Activated T-cell treated with anti-CD3 and anti-CD28 coated beads, Interleukin-2, amount 50 U/mL, for 48 hours (primary cell): ENCODE results near the gene DYDC2.
"Not testable (repeated sequence)": the region's sequence is repeated elsewhere in the genome, so short reads cannot be mapped to it uniquely, and the experiment has no call there.

Experiments
- DNase-seq, 2 experiments: peaks; one replicate each; pipeline ENCODE4 v3.0.0-alpha.2; 2020

DYDC2 gene

DNA sequence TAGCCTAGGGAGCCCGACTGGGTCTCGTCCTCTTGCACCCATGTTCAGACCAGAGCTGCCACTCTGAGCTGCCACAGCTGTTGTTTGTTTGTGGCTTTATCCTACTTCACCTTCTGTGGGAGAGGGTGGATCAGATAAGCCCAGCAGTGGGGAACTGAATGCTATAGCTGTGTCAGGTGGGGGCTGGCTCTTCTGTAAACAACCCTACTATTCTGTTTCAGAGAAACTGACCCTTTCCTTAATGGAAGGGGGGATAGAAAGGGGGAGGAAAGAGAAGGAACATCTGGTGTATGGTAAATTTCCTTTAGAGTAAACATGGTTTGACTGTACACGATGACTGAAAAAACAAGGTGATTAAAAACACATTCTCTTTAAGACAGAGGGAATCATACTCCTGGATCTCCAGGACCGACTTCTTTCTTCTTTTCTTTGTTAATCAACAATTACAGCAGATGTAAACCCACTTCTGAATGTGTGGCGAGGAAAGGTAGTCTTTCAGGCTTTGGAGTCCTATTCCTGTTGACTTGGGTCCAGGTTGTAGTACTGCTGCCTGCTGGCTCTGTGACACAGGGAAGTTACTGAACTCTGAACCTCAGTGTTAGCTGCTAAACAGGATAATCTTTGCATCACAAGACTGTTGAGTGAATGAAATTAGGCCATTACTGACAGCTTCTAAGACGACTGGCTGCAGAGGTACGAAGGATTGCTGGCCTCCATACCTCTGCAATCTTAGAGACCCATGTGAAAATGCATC, 57.7 kb downstream of the DYDC2 start:
- DNase-seq, result no peak

DNA sequence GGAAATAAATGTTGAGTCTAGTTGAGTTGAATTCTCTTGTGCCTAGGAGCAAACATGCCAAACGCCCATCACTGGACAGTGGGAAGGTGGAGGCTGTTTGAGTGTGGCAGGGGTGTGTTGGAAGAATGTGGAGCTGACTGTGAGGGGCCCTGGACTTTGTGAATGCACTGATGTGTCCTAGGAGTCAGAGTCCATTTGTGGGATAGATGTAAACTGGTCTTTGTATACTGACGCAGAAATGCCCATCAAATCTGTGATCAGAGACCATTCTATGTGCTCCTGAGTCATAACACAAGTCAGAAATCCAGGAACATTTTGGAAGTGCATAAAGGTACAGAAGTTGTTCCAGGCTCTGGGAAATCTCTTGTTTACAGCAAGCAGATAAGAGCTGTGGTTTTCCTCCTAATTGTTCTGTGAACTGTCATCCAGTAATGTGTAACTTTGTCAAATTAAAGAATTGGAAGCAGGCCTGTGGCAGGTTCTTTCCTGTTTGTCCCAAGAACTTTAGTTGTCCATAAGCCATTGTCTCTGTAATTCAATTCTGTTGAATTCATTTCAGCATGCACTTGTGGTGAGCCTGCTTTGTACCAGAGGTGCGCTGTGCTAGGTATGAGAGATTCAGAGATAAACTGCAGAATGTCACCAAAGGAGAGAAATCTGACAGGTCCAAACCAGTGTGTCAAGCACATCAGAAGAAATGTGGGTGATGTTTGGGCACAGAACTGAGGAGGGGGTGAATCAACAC, 59.3 kb downstream of the DYDC2 start:
- DNase-seq, result no peak

- no peak for DNase-seq
Measured at GRCh38 chr10:80416479-80417098, 60.0 kb downstream of the DYDC2 start.

DNA sequence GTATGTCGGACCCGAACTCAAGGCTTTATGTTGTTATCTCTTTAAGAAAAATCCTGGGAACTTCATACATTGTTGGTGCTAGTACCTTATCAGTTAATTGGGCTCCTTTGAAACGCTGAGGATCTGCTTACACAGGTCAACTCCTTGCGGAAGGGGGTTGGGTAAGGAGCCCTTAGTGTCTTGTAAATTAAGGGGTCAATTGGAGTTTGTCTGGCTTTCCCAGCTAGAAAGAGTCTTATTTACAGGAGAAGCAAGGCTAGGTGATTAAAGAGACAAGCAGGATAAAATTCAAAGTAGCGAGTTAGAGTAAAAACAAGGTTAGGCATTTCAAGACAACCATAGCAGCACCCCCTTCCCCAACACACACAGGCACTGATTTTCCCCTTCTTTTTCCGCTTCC, 60.7 kb downstream of the DYDC2 start:
- DNase-seq, result not testable (repeated sequence)
